Measurements from ENCODE around the gene ANKMY2.

GRCh38 chr7:16650266-16650665, 4.7 kb upstream of the ANKMY2 start:
- TF ChIP-seq FOXP2 (optimal IDR thresholded peaks at IDR 0.05; ENCODE audit: control extremely low read depth, extremely low read length, insufficient read depth) (no peak), POLR2AphosphoS5 (IDR thresholded peaks at IDR 0.05; ENCODE audit: borderline replicate concordance, low read depth, low read length) (no peak)
